Measurements from ENCODE around the gene LPIN1.

DNA sequence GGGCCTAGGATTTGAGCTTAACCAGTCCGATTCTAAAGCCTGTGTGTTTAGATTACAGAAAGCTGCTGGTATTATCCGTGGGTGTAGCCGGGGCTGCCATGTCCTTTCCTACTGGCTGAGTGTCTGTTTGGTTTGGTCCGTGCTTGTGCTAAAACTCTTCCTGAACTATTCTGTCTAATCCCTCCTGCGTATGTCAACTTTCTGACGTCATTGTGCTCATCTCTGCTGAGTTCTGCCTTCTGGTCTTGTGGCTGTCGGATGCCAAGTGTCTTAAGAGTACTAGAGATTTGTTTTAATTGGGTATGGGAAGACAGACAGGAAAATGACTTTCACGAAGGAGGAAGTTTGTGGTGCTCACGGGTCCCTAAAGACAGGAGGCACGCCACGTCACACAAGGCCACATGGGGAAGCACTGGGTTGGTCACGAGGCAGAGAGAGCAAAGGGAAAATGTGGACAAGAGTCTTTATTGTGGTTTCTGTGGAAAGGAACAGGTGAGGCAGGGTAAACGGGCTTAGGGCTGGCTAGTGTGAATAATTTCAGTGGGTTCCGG, 44.6 kb upstream of the LPIN1 start:
- TF ChIP-seq TCF12 (IDR thresholded peaks at IDR 0.05; ENCODE audit: low read depth, low read length), result no peak
- no peak for TF ChIP-seq GTF2F1 (IDR thresholded peaks at IDR 0.05; ENCODE audit: borderline replicate concordance, low read depth, low read length)
- TF ChIP-seq, protein P1, sequence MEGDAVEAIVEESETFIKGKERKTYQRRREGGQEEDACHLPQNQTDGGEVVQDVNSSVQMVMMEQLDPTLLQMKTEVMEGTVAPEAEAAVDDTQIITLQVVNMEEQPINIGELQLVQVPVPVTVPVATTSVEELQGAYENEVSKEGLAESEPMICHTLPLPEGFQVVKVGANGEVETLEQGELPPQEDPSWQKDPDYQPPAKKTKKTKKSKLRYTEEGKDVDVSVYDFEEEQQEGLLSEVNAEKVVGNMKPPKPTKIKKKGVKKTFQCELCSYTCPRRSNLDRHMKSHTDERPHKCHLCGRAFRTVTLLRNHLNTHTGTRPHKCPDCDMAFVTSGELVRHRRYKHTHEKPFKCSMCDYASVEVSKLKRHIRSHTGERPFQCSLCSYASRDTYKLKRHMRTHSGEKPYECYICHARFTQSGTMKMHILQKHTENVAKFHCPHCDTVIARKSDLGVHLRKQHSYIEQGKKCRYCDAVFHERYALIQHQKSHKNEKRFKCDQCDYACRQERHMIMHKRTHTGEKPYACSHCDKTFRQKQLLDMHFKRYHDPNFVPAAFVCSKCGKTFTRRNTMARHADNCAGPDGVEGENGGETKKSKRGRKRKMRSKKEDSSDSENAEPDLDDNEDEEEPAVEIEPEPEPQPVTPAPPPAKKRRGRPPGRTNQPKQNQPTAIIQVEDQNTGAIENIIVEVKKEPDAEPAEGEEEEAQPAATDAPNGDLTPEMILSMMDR (IDR thresholded peaks at IDR 0.05; ENCODE audit: control extremely low read depth in 1 of 3, insufficient read depth in 1 of 3, low read depth in 1 of 3, low read length in 3 of 3), result peak in 1 of 3 experiments; percentile 6; a peak in 1 of 4 replicates
- no peak for TF ChIP-seq EP300 (IDR thresholded peaks at IDR 0.05; ENCODE audit: borderline replicate concordance in 1 of 2, low read depth in 2 of 2, low read length in 2 of 2)
- no peak for TF ChIP-seq RBBP5 (IDR thresholded peaks at IDR 0.05; ENCODE audit: borderline replicate concordance, low read depth, low read length)
- no peak for TF ChIP-seq CEBPB (IDR thresholded peaks at IDR 0.05; ENCODE audit: low read depth, low read length)
- no peak for TF ChIP-seq RFX5 (IDR thresholded peaks at IDR 0.05; ENCODE audit: borderline replicate concordance, low read depth, low read length)
- no peak for TF ChIP-seq HDAC6 (IDR thresholded peaks at IDR 0.05; ENCODE audit: low read depth, low read length)
- TF ChIP-seq TAF1 (IDR thresholded peaks at IDR 0.05; ENCODE audit: low read depth, low read length), result no peak
- no peak for TF ChIP-seq POLR2A (IDR thresholded peaks at IDR 0.05; ENCODE audit: control extremely low read depth in 1 of 2, low read depth in 2 of 2, low read length in 2 of 2)
- no peak for TF ChIP-seq RAD21 (IDR thresholded peaks at IDR 0.05 in 1 of 2, conservative IDR thresholded peaks at IDR 0.05 in 1 of 2; ENCODE audit: low read depth in 2 of 2, low read length in 2 of 2)
- no peak for TF ChIP-seq JUN (IDR thresholded peaks at IDR 0.05; ENCODE audit: low read depth, low read length)
- TF ChIP-seq ATF3 (IDR thresholded peaks at IDR 0.05; ENCODE audit: insufficient read depth, low read depth, low read length), result no peak
- no peak for TF ChIP-seq RXRA (IDR thresholded peaks at IDR 0.05; ENCODE audit: insufficient read depth, low read depth, low read length)

Data from H1 (cell line).